ENCODE results near the gene HEATR1.
"Not testable (repeated sequence)": the region's sequence is repeated elsewhere in the genome, so short reads cannot be mapped to it uniquely, and the experiment has no call there.

Gene HEATR1

GRCh38 chr1:236590553-236591150 is 13.7 kb downstream of the HEATR1 start:
- DNase-seq (ENCODE audit: low read depth): no peak
- no peak for TF ChIP-seq CTCF (IDR thresholded peaks at IDR 0.05; ENCODE audit: control insufficient read depth, extremely low read depth, insufficient read depth)
- no peak overlapping the region for H3K4me3 ChIP-seq (ENCODE audit: low read depth, low read length)

GRCh38 chr1:236589531-236589930 is 14.8 kb downstream of the HEATR1 start:
- no peak overlapping the region for H3K4me3 ChIP-seq (ENCODE audit: low read depth, low read length)
- TF ChIP-seq CTCF (IDR thresholded peaks at IDR 0.05; ENCODE audit: control insufficient read depth, extremely low read depth, insufficient read depth): no peak
- DNase-seq (ENCODE audit: low read depth): no peak

- H3K4me3 ChIP-seq (ENCODE audit: low read depth, low read length): no peak overlapping the region
- DNase-seq (ENCODE audit: low read depth): no peak
- no peak for TF ChIP-seq CTCF (IDR thresholded peaks at IDR 0.05; ENCODE audit: control insufficient read depth, extremely low read depth, insufficient read depth)
These were observed 22.8 kb downstream of the HEATR1 start for GRCh38 chr1:236581528-236581927.

GRCh38 chr1:236580404-236580803 is 23.9 kb downstream of the HEATR1 start:
- not testable (repeated sequence) for H3K4me3 ChIP-seq (ENCODE audit: low read depth, low read length); DNase-seq (ENCODE audit: low read depth)

GRCh38 chr1:236578661-236579060 is 25.7 kb downstream of the HEATR1 start:
- DNase-seq (ENCODE audit: low read depth): no peak
- H3K4me3 ChIP-seq (ENCODE audit: low read depth, low read length): no peak overlapping the region
- TF ChIP-seq CTCF (IDR thresholded peaks at IDR 0.05; ENCODE audit: control insufficient read depth, extremely low read depth, insufficient read depth): no peak

- not testable (repeated sequence) for H3K4me3 ChIP-seq (ENCODE audit: low read depth, low read length); DNase-seq (ENCODE audit: low read depth)
These were observed 27.3 kb downstream of the HEATR1 start for GRCh38 chr1:236577041-236577440.

GRCh38 chr1:236576004-236576403 is 28.3 kb downstream of the HEATR1 start:
- DNase-seq (ENCODE audit: low read depth): no peak
- TF ChIP-seq CTCF (IDR thresholded peaks at IDR 0.05; ENCODE audit: control insufficient read depth, extremely low read depth, insufficient read depth): no peak
- H3K4me3 ChIP-seq (ENCODE audit: low read depth, low read length): no peak overlapping the region

GRCh38 chr1:236575523-236575922 is 28.8 kb downstream of the HEATR1 start:
- no peak for DNase-seq (ENCODE audit: low read depth)
- no peak for TF ChIP-seq CTCF (IDR thresholded peaks at IDR 0.05; ENCODE audit: control insufficient read depth, extremely low read depth, insufficient read depth)

More at GRCh38 chr1:236575523-236575922, 28.8 kb downstream of the HEATR1 start:
- H3K4me3 ChIP-seq (ENCODE audit: low read depth, low read length): no peak overlapping the region
